K562 (cell line): ENCODE data around the gene SLC16A2.

Source experiments
- CBX1 ChIP-seq: sonication (generic); IDR thresholded peaks from 2 replicates; pipeline ENCODE4 v1.6.1; 2016; ENCODE audit warnings: antibody characterized with exemption, low read depth, mild to moderate bottlenecking
- CTCF ChIP-seq, 3 experiments: IDR thresholded peaks in 2 of 3; conservative IDR thresholded peaks in 1 of 3; 2 replicates each; pipeline ENCODE4 v1.5.1; 2011 to 2012; ENCODE audit warnings: low read length in 3 of 3, mild to moderate bottlenecking in 3 of 3, control low read depth in 2 of 3, improper control_type of control experiment in 1 of 3, inconsistent platforms in 1 of 3, low read depth in 1 of 3, mixed read lengths in 1 of 3, moderate library complexity in 1 of 3; ENCODE audit not compliant: insufficient read depth in 2 of 3
- MLLT1 ChIP-seq, 2 experiments: fragments of 450-650 bp; IDR thresholded peaks; 2 replicates each; pipeline ENCODE4 v1.6.1; 2016
- NCOA2 ChIP-seq, 2 experiments: fragments of 450-650 bp; IDR thresholded peaks; 2 replicates each; pipeline ENCODE4 v1.6.1; 2018; ENCODE audit warnings: mild to moderate bottlenecking in 2 of 2, moderate library complexity in 1 of 2; ENCODE audit not compliant: partially characterized antibody in 2 of 2
- NR2F6 ChIP-seq: fragments of 450-650 bp; formaldehyde crosslinking; IDR thresholded peaks from 2 replicates; pipeline ENCODE4 v1.4.0; 2020; ENCODE audit warnings: mild to moderate bottlenecking
- POLR2A ChIP-seq: fragments of 450-650 bp; conservative IDR thresholded peaks from 2 replicates; pipeline ENCODE4 v1.6.1; 2016
- RHOXF2B ChIP-seq: fragments of 250-450 bp; sonication (Bioruptor Pico); conservative IDR thresholded peaks from 2 replicates; pipeline ENCODE4 v1.5.1; 2021
- USF1 ChIP-seq: sonication (generic); formaldehyde crosslinking; IDR thresholded peaks from 2 replicates; pipeline ENCODE4 v1.9.0; 2022; ENCODE audit warnings: mild to moderate bottlenecking, missing genetic modification reagents
- ZC3H8 ChIP-seq: fragments of 450-650 bp; IDR thresholded peaks from 2 replicates; pipeline ENCODE4 v1.6.1; 2017
- ZNF239 ChIP-seq: fragments of 250-450 bp; sonication (Bioruptor Pico); IDR thresholded peaks from 2 replicates; pipeline ENCODE4 v1.4.0; 2020; ENCODE audit warnings: mild to moderate bottlenecking

- TF ChIP-seq CTCF (IDR thresholded peaks at IDR 0.05 in 2 of 3, conservative IDR thresholded peaks at IDR 0.05 in 1 of 3; ENCODE audit: insufficient read depth in 2 of 3, low read depth in 1 of 3, low read length in 3 of 3) = no peak
- TF ChIP-seq ZNF239 (CRISPR knock-in tag) = no peak
- TF ChIP-seq RHOXF2B (CRISPR knock-in tag) = no peak
- no peak for TF ChIP-seq NCOA2 (IDR thresholded peaks at IDR 0.05; ENCODE audit: partially characterized antibody in 2 of 2)
- no peak for TF ChIP-seq USF1 (CRISPR knock-in tag)
- no peak for TF ChIP-seq CBX1
- TF ChIP-seq POLR2A = no peak
- no peak for TF ChIP-seq ZC3H8
- no peak for TF ChIP-seq NR2F6 (CRISPR knock-in tag)
- TF ChIP-seq MLLT1 (IDR thresholded peaks at IDR 0.05) = no peak
These were observed 553 bp downstream of the SLC16A2 start for GRCh38 chrX:74421740-74422352.
